ENCODE data around the gene F12. TPM values are rescaled to one million over a fixed set of nuclear protein-coding genes. Genes with fewer than 3 reads are reported as not detected.

The F12 gene
- polyA plus RNA-seq, 1 of the 3 experiments (the other 2 are of a cell fraction): 4.3 TPM

DNA sequence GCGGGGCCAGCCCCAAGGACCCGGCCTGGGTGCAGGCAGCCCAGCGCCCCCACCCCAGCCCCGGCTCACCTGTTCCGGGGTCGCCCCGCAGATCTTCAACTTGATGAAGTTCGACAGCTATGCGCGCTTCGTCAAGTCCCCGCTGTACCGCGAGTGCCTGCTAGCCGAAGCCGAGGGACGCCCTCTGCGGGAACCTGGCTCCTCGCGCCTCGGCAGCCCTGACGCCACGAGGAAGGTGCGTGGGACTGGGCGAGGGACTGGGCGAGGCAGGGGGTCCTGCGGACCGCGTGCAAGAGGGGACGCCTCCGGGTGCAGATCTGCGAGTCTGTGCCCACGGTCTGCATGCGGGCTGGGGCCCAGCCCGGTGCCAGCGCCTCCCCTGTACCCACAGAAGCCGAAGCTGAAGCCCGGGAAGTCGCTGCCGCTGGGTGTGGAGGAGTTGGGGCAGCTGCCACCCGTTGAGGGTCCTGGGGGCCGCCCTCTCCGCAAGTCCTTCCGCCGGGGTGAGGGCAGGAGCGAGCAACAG, 42.0 kb downstream of the F12 start:
- TF ChIP-seq, protein P1, sequence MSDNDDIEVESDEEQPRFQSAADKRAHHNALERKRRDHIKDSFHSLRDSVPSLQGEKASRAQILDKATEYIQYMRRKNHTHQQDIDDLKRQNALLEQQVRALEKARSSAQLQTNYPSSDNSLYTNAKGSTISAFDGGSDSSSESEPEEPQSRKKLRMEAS (IDR thresholded peaks at IDR 0.05; ENCODE audit: low read depth): peak; percentile 94
- TF ChIP-seq, protein P2, sequence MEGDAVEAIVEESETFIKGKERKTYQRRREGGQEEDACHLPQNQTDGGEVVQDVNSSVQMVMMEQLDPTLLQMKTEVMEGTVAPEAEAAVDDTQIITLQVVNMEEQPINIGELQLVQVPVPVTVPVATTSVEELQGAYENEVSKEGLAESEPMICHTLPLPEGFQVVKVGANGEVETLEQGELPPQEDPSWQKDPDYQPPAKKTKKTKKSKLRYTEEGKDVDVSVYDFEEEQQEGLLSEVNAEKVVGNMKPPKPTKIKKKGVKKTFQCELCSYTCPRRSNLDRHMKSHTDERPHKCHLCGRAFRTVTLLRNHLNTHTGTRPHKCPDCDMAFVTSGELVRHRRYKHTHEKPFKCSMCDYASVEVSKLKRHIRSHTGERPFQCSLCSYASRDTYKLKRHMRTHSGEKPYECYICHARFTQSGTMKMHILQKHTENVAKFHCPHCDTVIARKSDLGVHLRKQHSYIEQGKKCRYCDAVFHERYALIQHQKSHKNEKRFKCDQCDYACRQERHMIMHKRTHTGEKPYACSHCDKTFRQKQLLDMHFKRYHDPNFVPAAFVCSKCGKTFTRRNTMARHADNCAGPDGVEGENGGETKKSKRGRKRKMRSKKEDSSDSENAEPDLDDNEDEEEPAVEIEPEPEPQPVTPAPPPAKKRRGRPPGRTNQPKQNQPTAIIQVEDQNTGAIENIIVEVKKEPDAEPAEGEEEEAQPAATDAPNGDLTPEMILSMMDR (IDR thresholded peaks at IDR 0.05): 0 out of 2 replicates have a peak, but pooled peaks have one; percentile 12
- TF ChIP-seq RFX5 (IDR thresholded peaks at IDR 0.05; ENCODE audit: low read length): no peak
- H3K9ac ChIP-seq: peak overlapping the region; percentile 29; the same call in 1 of the 2 replicates
- peak overlapping the region; percentile 80 for H3K4me2 ChIP-seq
- peak overlapping the region in 1 of 2 experiments; percentile 62; a peak in 2 of 4 replicates for H3K27ac ChIP-seq (ENCODE audit: low read depth in 2 of 2, low read length in 1 of 2)
- H4K20me1 ChIP-seq (ENCODE audit: insufficient read depth): no peaks in the 10 kb centered on the region
- CTCF ChIA-PET: interaction anchor here (0.7 to 5.9 kb wide), 12 partner anchors 14 to 134 kb away, joined by 3 to 58 read pairs (median 8); partner anchors contain the start of genes F12, LMAN2 and SLC34A1
- H3K27me3 ChIP-seq (ENCODE audit: insufficient read depth): no peaks in the 10 kb centered on the region
- peaks cover 15% of the 10 kb centered on the region for H3F3A ChIP-seq (replicated peaks; ENCODE audit: insufficient read depth)
- H3K9me2 ChIP-seq: no peaks in the 10 kb centered on the region
- no peaks in the 10 kb centered on the region for H3K79me2 ChIP-seq (ENCODE audit: insufficient read depth)
- peak overlapping the region; percentile 48 to 50 for H3K4me3 ChIP-seq (ENCODE audit: low read depth in 2 of 2, low read length in 1 of 2)
- H3K9me3 ChIP-seq: no peaks in the 10 kb centered on the region
- DNase-seq: no peak
- H3K4me1 ChIP-seq (ENCODE audit: control insufficient read depth in 1 of 2, insufficient read depth in 2 of 2, low read depth in 1 of 2, low read length in 1 of 2): peaks cover 11 to 46% of the 10 kb centered on the region in 2 experiments
- POLR2A ChIA-PET: interaction anchor here (1.0 to 2.1 kb wide), 3 partner anchors 16 to 186 kb away, joined by 3 to 18 read pairs (median 4); partner anchors contain the start of gene LMAN2
- H3K36me3 ChIP-seq (replicated peaks in 1 of 2; ENCODE audit: control insufficient read depth in 1 of 2, insufficient read depth in 2 of 2, low read length in 1 of 2): no peaks in the 10 kb centered on the region
- WGBS (ENCODE audit: low lambda C conversion rate): 34% methylated on average over 19 of the region's 46 CpGs
- peak overlapping the region; percentile 89; the same call in 1 of the 2 replicates for H2AFZ ChIP-seq (ENCODE audit: low read depth)

DNA sequence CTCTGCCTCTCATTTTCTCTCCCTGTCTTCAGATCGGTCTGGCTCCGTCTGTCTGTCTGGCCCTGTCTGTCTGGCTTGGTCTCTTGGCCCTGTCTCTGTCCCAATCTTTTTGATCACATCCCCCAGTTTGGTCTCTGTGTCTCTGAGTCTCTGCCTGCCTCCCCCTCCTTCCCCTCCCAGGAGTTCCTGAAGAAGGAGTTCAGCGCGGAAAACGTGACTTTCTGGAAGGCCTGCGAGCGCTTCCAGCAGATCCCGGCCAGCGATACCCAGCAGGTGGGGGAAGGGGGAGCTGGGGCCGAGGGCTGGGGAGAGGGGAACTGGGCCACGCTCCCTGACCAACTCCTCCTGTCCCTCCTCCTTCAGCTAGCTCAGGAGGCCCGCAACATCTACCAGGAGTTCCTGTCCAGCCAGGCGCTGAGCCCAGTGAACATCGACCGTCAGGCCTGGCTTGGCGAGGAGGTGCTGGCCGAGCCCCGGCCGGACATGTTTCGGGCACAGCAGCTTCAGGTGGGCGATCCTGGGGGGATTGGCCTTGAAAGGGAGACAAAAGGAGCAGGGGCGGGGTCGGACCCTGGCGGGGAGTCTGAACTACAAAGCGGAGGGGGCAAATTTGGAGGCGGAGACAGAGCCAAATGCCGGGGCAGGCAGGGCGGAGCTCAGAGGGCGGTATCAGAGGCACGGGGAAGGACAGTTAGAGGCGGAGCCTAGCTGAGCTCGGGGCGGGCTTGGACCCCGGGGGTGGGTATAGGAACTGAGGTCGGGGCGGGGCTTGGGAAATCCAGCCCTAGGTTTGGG, 42.6 kb downstream of the F12 start:
- no peaks in the 10 kb centered on the region for H3K27me3 ChIP-seq (ENCODE audit: insufficient read depth)
- POLR2A ChIA-PET: interaction anchor here (1.0 to 2.1 kb wide), 3 partner anchors 15 to 187 kb away, joined by 3 to 18 read pairs (median 4); partner anchors contain the start of gene LMAN2
- no peaks in the 10 kb centered on the region for H4K20me1 ChIP-seq (ENCODE audit: insufficient read depth)
- no peaks in the 10 kb centered on the region for H3K36me3 ChIP-seq (replicated peaks in 1 of 2; ENCODE audit: control insufficient read depth in 1 of 2, insufficient read depth in 2 of 2, low read length in 1 of 2)
- peaks cover 15% of the 10 kb centered on the region for H3F3A ChIP-seq (replicated peaks; ENCODE audit: insufficient read depth)
- TF ChIP-seq, protein P3, sequence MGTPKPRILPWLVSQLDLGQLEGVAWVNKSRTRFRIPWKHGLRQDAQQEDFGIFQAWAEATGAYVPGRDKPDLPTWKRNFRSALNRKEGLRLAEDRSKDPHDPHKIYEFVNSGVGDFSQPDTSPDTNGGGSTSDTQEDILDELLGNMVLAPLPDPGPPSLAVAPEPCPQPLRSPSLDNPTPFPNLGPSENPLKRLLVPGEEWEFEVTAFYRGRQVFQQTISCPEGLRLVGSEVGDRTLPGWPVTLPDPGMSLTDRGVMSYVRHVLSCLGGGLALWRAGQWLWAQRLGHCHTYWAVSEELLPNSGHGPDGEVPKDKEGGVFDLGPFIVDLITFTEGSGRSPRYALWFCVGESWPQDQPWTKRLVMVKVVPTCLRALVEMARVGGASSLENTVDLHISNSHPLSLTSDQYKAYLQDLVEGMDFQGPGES (IDR thresholded peaks at IDR 0.05; ENCODE audit: low read depth, low read length): no peak
- TF ChIP-seq GATA2 (CRISPR knock-in tag; IDR thresholded peaks at IDR 0.05): peak; percentile 74; the same call in 1 of the 2 replicates
- no peak for TF ChIP-seq TCF12 (IDR thresholded peaks at IDR 0.05)
- no peak for TF ChIP-seq RCOR1 (IDR thresholded peaks at IDR 0.05; ENCODE audit: low read length)
- TF ChIP-seq EP300 (IDR thresholded peaks at IDR 0.05; ENCODE audit: borderline replicate concordance in 1 of 2, low read depth in 1 of 2, low read length in 1 of 2): no peak
- TF ChIP-seq NRF1 (IDR thresholded peaks at IDR 0.05; ENCODE audit: low read depth, low read length): no peak
- TF ChIP-seq, protein P1 (IDR thresholded peaks at IDR 0.05; ENCODE audit: low read depth): peak; percentile 79; the same call in 1 of the 2 replicates
- peak; percentile 4; the same call in 1 of the 2 replicates for TF ChIP-seq NFIC (IDR thresholded peaks at IDR 0.05; ENCODE audit: borderline replicate concordance)
- TF ChIP-seq MEF2A (IDR thresholded peaks at IDR 0.05; ENCODE audit: borderline replicate concordance, low read depth): no peak
- no peak for TF ChIP-seq FOXJ3 (CRISPR knock-in tag; IDR thresholded peaks at IDR 0.05)
- no peak for TF ChIP-seq JUND (IDR thresholded peaks at IDR 0.05)
- TF ChIP-seq TEAD4 (IDR thresholded peaks at IDR 0.05; ENCODE audit: borderline replicate concordance, insufficient read depth): no peak
- TF ChIP-seq GABPA (IDR thresholded peaks at IDR 0.05; ENCODE audit: low read depth): no peak
- no peak for TF ChIP-seq ELF1 (IDR thresholded peaks at IDR 0.05)
- TF ChIP-seq CHD2 (IDR thresholded peaks at IDR 0.05; ENCODE audit: low read length, partially characterized antibody): no peak
- TF ChIP-seq MXI1 (IDR thresholded peaks at IDR 0.05; ENCODE audit: low read depth, low read length): peak; percentile 63
- TF ChIP-seq EZH2phosphoT487 (IDR thresholded peaks at IDR 0.05; ENCODE audit: borderline replicate concordance, low read depth): no peak
- no peak for TF ChIP-seq FOSL2 (IDR thresholded peaks at IDR 0.05; ENCODE audit: borderline replicate concordance, low read depth)
- peak overlapping the region; percentile 80 for H3K4me2 ChIP-seq
- peak; percentile 99 for DNase-seq
- peak overlapping the region; percentile 89 for H2AFZ ChIP-seq (ENCODE audit: low read depth)
- H3K9me2 ChIP-seq: no peaks in the 10 kb centered on the region
- peak overlapping the region; percentile 70 for H3K9ac ChIP-seq
- no peaks in the 10 kb centered on the region for H3K79me2 ChIP-seq (ENCODE audit: insufficient read depth)
- 35% methylated on average over 30 of the region's 36 CpGs for WGBS (ENCODE audit: low lambda C conversion rate)
- H3K27ac ChIP-seq (ENCODE audit: low read depth in 2 of 2, low read length in 1 of 2): peak overlapping the region; percentile 79 to 93
- CTCF ChIA-PET: interaction anchor here (0.7 to 5.9 kb wide), 12 partner anchors 11 to 134 kb away, joined by 3 to 58 read pairs (median 8); partner anchors contain the start of genes F12, LMAN2 and SLC34A1
- peaks cover 11 to 46% of the 10 kb centered on the region in 2 experiments for H3K4me1 ChIP-seq (ENCODE audit: control insufficient read depth in 1 of 2, insufficient read depth in 2 of 2, low read depth in 1 of 2, low read length in 1 of 2)
- H3K9me3 ChIP-seq: no peaks in the 10 kb centered on the region
- peak overlapping the region; percentile 48 to 50 for H3K4me3 ChIP-seq (ENCODE audit: low read depth in 2 of 2, low read length in 1 of 2)
